HuH-7 (cell line): ENCODE data around the gene TMEM121.
"Not testable (repeated sequence)": the region's sequence is repeated elsewhere in the genome, so short reads cannot be mapped to it uniquely, and the experiment has no call there.

ENCODE experiments used
- DNase-seq: peaks from one replicate; pipeline ENCODE4 v3.0.0; 2011; ENCODE audit warnings: low spot score

The TMEM121 gene

GRCh38 chr14:105547072-105547471, 20.7 kb downstream of the TMEM121 start:
- not testable (repeated sequence) for DNase-seq

- DNase-seq = no peak
Observed at GRCh38 chr14:105547741-105548169, 21.4 kb downstream of the TMEM121 start.

- DNase-seq = no peak
Observed at GRCh38 chr14:105549481-105549880, 23.1 kb downstream of the TMEM121 start.

- DNase-seq = no peak
Observed at GRCh38 chr14:105554022-105554421, 27.6 kb downstream of the TMEM121 start.

- no peak for DNase-seq
Observed at GRCh38 chr14:105554523-105554922, 28.1 kb downstream of the TMEM121 start.

GRCh38 chr14:105557671-105558070, 31.3 kb downstream of the TMEM121 start:
- DNase-seq = not testable (repeated sequence)

GRCh38 chr14:105558449-105559154, 32.2 kb downstream of the TMEM121 start:
- not testable (repeated sequence) for DNase-seq

GRCh38 chr14:105559384-105560047, 33.1 kb downstream of the TMEM121 start:
- DNase-seq = not testable (repeated sequence)

- not testable (repeated sequence) for DNase-seq
Observed at GRCh38 chr14:105560048-105560669, 33.8 kb downstream of the TMEM121 start.

GRCh38 chr14:105561345-105561744, 35.0 kb downstream of the TMEM121 start:
- not testable (repeated sequence) for DNase-seq

- DNase-seq = no peak
Observed at GRCh38 chr14:105562713-105563346, 36.4 kb downstream of the TMEM121 start.

GRCh38 chr14:105563347-105563737, 37.0 kb downstream of the TMEM121 start:
- DNase-seq = no peak

- not testable (repeated sequence) for DNase-seq
Observed at GRCh38 chr14:105564536-105564935, 38.2 kb downstream of the TMEM121 start.

GRCh38 chr14:105565185-105565919, 39.0 kb downstream of the TMEM121 start:
- DNase-seq = not testable (repeated sequence)

- not testable (repeated sequence) for DNase-seq
Observed at GRCh38 chr14:105566248-105567163, 40.1 kb downstream of the TMEM121 start.

GRCh38 chr14:105567164-105568103, 41.1 kb downstream of the TMEM121 start:
- DNase-seq = not testable (repeated sequence)

- DNase-seq = not testable (repeated sequence)
Observed at GRCh38 chr14:105568140-105568843, 41.9 kb downstream of the TMEM121 start.

GRCh38 chr14:105568859-105569766, 42.7 kb downstream of the TMEM121 start:
- DNase-seq = no peak
